Effector CD4-positive, alpha-beta T cell (primary cell): Measurements from ENCODE around the gene PDHB.
A peak's percentile ranks its signal among the peaks of the same experiment; 100 is the strongest.
"Not testable (repeated sequence)": the region's sequence is repeated elsewhere in the genome, so short reads cannot be mapped to it uniquely, and the experiment has no call there.

Experiments used
- DNase-seq: peaks from one replicate; pipeline ENCODE4 v3.0.0-alpha.2; 2020
- total RNA-seq: gene quantifications from one replicate; lab custom pipeline; 2026; lab: John Stamatoyannopoulos, UW

PDHB gene
- 35.3 reads per million, percentile 60 among the genes with 10 or more reads in this experiment for total RNA-seq

- peak; percentile 81 for DNase-seq
These were observed at the start of gene PDHB for GRCh38 chr3:58433400-58434167. Gene PDHB (minus strand): TSS chr3:58433832. CDS start chr3:58433809, 23 bp downstream.

DNA sequence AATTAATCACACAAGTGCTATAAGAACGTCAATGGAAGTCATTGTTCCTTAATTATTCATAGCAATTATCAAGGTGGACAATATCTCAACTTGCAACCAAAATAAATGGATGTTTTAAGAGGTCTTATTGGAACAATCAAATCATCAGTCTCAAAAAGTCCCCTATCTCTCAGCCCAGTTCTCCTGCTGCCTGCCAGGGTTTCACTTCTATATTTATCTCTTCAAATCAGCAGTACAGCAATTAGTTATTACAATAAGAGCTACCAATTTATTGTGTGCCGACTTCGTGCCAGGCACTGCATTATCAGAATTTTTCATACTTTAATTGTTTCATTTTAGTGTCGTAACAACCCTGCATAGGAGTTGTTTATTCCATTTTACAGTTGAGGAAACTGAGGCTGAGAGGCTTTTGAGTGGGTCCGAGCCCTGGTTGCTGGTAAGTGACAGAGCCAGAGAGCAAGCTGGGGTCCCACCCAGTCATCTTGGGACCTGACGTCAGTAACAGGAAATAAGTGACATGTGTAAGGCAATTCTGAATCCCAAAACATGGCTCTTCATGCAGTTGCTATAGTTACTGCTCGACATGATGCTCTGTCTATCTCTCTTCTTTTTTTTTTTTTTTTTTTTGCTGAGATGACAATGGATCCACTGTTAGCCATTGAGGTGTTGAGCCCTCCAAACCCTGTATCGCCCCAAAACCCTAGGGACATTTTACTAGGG lies 49.4 kb upstream of the PDHB start:
- DNase-seq, result no peak

DNA sequence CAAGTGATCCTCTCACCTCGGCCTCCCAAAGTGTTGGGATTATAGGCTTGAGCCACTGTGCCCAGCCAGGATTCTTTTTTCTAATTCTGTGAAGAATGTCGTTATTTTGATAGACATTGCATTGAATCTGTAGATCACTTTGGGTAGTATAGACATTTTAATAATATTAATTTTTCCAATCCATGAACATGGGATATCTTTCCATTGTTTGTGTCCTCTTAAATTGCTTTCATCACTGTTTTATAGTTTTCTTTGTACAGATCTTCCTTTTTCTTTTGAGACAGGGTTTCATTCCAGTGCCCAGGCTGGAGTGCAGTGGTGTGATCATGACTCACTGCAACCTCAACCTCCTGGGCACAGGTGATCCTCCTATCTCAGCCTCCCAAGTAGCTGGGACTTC lies 46.7 kb upstream of the PDHB start:
- no peak for DNase-seq

DNA sequence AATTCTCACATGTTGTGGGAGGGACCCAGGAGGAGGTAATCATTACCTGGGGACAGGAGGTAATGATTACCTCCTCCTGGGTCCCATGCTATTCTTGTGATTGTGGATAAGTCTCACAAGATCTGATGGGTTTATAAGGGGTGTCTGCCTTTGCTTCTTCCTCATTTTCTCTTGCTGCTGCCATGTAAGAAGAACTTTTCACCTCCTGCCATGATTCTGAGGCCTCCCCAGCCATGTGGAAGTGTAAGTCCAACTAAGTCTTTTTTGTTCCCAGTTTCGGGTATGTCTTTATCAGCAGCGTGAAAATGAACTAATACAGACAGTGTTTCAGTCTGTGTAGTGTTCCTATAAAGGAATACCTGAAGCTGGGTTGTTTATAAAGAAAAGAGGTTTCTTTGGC lies 45.1 kb upstream of the PDHB start:
- no peak for DNase-seq

GRCh38 chr3:58474967-58475578 lies 41.4 kb upstream of the PDHB start:
- no peak for DNase-seq

- DNase-seq, result no peak
These were observed 40.8 kb upstream of the PDHB start for GRCh38 chr3:58474348-58474911.

GRCh38 chr3:58473275-58473674 lies 39.6 kb upstream of the PDHB start:
- no peak for DNase-seq

DNA sequence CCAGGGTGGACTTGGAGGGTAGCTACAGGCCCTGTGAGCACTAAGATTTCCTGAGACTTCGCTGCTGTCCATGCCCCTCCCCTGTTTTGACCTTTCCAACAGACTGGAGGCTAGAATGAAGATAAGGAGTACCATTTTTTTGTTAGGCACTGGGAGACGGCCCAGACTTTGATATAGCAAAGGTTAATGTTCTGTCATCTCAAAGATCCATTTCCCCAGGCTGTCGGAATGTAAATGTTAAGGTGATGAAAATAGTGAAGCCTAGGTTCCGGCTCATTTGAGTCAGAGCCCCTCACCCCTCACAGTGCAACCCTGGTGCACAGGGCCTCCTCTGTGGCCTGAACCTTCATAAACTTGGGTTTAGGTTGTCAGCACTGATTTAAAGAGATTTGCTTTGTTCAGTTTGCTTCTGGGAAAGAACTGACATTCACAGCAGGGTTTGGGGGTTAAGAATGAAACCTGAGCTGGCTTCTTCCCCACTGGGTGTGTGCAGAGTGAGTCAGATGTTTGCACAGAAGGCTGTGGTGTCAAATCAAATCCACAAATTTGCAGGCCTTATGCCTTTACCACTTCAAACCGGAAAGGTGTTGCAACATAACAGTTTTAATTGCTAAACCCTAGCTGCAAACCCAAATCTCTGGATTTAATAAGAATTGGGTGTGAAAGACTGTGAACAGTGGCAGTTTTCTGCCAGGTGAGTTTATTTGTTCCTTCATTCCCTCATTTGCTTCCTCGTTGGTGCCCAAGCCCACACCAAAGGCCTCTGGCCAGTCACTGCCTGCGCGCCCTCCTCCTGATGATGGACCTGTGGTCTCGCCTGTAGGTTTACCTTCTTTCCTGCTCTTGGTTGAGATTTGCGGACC lies 37.6 kb upstream of the PDHB start:
- no peak for DNase-seq

DNA sequence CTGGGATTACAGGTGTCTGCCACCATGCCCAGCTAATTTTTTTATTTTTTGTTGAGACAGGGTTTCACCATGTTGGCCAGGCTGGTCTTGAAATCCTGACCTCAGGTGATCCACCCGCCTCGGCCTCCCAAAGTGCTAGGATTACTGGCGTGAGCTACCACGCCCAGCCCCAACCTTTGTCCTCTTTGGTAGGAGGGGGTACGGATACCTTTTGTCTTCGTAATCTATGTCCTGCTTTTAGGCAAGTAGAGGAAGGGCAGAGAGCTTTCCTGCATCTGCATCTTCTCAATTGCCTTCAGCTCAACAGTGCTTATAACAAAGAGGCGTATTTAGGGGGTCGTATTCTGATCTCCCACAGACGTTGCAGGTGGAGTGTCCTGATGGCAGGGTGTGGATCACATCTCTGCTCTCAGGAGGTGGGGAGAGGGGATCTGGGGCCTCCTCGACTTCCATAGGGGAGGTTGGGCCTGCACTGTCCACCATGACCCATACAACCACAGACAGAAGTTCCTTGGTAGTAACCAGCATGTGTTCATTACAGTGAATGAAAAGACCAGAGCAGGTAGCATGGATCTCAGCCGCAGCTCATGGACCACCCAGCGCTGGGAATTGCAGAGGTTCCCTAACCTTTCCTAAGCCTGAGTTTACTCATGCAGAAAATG lies 36.9 kb upstream of the PDHB start:
- no peak for DNase-seq

DNA sequence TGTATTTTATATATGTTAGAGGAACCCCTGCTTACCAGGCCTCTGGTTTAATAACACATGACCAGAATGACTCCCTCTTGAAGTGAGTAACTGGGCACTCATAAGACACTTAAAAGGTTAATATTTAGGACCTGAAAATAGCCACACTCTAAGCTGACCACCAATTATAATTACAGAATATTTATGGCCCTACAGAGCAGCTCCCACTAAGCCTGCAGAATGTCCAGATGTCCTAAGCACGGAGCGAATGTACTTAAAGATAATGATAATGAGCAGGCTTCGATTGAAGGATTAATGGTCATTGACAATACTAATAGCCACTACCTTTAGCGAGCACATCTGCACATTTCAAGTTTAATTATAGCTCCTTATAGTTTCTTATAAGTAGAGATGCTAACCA lies 35.5 kb upstream of the PDHB start:
- DNase-seq, result no peak

GRCh38 chr3:58466899-58467563 lies 33.4 kb upstream of the PDHB start:
- DNase-seq, result no peak

DNA sequence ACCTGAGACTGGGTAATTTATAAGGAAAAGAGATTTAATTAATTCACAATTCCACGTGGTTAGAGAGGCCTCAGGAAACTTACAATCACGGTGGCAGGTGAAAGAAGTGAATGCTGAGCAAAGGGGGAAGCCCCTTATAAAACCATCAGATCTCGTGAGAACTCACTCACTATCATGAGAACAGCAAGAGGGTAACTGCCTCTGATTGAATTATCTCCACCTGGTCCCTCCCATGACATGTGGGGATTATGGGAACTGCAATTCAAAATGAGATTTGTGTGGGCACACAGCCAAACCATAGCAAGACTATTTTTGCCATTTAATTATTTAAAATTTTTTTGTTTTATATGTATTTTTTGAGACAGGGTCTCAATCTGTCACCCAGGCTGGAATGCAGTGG lies 31.2 kb upstream of the PDHB start:
- DNase-seq, result no peak

DNA sequence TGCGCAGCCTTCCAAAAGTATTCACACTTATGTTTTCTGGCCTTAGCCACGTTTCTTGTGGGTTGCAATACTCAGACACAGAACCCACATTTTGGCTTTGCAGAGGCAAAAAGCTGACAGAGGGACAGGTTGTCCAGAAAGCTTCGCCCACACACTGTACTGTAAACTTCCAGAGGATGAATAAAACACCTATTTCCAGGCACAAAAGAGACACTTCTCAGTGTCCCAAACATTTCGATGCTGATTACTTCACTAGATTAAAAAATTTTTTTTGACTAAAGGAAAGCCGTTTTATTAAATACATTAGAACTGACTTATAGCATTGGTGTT lies 30.3 kb upstream of the PDHB start:
- DNase-seq, result no peak

DNA sequence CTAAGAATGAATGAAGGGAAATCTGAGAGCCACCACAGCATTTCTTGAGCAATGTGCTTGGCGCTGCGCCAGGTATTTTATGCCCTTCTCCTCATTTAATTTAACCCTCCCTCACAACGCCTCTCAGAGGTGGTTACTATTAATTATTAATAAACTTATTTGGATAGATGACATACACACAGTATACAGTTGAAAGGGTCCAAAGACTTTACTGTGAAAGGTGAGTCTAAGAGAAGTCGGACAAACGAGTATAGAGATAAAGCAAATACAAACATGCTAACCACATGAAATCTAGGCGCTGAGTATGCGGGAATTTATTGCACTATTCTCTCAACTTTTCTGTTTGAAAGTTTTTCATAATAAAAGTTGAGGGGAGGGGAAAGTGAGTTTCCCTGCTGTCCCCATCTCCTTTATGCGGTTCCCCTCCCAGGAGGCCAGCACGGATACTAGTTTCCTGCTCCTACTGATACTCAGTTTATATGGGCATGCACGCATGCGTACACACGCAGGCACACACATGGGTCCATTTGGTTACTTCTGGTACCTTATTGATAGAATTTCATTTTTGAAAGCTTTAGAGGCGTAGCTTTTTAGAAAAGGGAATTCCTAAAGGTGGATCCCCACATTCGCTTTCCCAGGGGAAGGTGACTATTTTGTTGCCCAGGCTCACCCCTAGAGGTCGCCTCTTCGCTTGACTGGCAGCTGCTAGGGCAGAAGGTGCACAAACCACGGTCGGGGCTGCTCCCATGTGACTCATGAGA lies 29.7 kb upstream of the PDHB start:
- peak; percentile 34 for DNase-seq

DNA sequence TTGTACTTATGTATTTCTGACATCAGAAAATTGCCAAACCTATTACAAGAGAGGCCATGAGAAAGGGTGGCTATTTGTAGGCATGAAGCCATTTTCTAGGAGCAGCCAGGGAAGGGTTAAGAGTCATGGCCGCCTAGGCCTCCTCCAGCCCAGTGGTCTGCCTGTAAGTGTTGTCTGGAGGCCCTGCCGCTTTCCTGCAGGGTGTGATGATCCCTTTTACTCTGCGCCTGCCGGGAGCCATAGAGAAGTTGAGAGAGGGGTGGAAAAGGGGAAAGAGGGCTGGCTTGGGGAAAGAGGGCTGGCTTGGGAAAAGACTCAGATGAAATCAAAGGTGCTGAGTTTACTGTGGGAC lies 29.2 kb upstream of the PDHB start:
- no peak for DNase-seq

GRCh38 chr3:58459160-58459559 lies 25.5 kb upstream of the PDHB start:
- no peak for DNase-seq

- no peak for DNase-seq
These were observed 18.5 kb upstream of the PDHB start for GRCh38 chr3:58452176-58452575.

- no peak for DNase-seq
These were observed 8.2 kb upstream of the PDHB start for GRCh38 chr3:58441514-58442450.

DNA sequence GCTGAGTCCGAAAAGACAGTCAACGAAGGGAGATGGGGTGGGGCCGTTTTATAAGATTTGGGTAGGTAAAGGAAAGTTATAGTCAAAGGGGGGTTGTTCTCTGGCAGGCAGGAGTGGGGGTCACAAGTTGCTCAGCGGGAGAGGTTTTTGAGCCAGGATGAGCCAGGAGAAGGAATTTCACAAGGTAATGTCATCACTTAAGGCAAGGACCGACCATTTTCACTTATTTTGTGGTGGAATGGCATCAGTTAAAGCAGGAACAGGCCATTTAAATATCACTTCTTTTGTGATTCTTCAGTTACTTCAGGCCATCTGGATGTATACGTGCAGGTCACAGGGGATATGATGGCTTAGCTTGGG lies 7.3 kb upstream of the PDHB start:
- not testable (repeated sequence) for DNase-seq

DNA sequence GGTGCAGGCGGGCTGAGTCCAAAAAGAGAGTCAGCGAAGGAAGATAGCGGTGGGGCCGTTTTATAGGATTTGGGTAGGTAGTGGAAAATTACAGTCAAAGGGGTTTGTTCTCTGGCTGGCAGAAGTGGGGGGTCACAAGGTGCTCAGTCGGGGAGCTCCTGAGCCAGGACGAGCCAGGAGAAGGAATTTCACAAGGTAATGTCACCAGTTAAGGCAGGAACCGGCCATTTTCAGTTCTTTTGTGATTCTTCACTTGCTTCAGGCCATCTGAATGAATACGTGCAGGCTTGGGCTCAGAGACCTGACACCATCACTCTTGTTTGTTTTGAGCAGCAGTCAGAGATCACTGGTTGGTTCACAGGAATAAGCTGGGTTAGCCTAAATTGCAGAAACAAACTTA lies 3.6 kb upstream of the PDHB start:
- not testable (repeated sequence) for DNase-seq
